ENCODE measurements around the gene ERC1. TPM values are rescaled to one million over a fixed set of nuclear protein-coding genes. Genes with fewer than 3 reads are reported as not detected.

The ERC1 gene
- total RNA-seq, 2 experiments from 2014 or later, result 24.7 to 31.9 TPM

- Mint-ChIP-seq H3K27me3 (no peaks in the 10 kb centered on the region), H3K4me3 (no peak overlapping the region), H3K36me3 (ENCODE audit: low read depth) (peaks cover 13% of the 10 kb centered on the region), H3K9me3 (ENCODE audit: low read depth) (peaks cover 10% of the 10 kb centered on the region), H3K27ac (no peak overlapping the region), H3K4me1 (no peaks in the 10 kb centered on the region)
- no peak for DNase-seq
- intact Hi-C loops (cut with DNase I, micrococcal nuclease), result no loop called here
- no peak for ATAC-seq
- ChIA-PET POLR2A (no interaction called here), CTCF (no interaction called here)
Measured at GRCh38 chr12:1054117-1054870, 63.3 kb downstream of the ERC1 start.

DNA sequence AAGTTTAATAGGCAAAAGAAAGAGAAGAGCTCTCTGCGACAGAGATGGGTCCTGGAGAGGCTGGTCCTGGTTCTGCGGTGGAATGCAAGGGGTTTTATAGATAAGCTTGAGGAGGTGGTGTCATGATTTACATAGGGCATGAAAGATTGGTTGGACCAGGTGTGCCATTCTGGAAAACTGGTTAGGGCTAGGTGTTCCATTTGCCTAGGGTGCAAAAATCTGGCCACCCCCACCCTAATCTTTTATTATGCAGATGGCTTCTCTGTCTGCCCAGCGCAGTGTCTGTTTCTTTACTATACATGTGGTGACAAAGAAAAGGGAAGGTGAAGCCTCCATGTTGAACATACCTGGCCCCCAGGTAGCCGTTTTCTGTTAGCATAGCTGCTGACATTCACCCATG is 65.4 kb downstream of the ERC1 start:
- Mint-ChIP-seq H3K27ac (no peak overlapping the region), H3K4me1 (no peaks in the 10 kb centered on the region)
- DNase-seq, result no peak

DNA sequence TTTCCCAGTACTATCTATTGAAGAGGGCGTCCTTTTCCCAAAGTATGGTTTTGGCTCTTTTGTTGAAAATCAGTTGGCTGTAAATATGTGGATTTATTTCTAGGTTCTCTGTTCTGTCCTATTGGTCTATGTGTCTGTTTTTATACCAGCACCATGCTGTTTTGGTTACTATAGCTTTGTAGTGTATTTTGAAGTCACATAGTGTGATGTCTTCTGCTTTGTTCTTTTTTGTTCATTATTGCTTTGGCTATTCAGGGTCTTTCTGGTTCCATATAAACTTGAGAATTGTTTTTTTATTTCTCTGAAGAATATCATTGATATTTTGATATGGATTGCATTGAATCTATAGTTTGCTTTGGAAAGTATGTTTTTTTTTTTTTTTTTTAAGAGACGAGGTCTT is 67.4 kb downstream of the ERC1 start:
- CTCF ChIA-PET, result interaction anchor here (0.8 kb wide), 1 partner anchor 616 kb away, joined by 3 read pairs; no protein-coding TSS in a partner anchor
- H3K4me1 Mint-ChIP-seq, result no peaks in the 10 kb centered on the region
- peaks cover 38% of the 10 kb centered on the region for H3K36me3 Mint-ChIP-seq (ENCODE audit: low read depth)
- H3K27ac Mint-ChIP-seq, result no peak overlapping the region
- POLR2A ChIA-PET, result no interaction called here
- ATAC-seq (no peak), DNase-seq (no peak)
- H3K9me3 Mint-ChIP-seq (ENCODE audit: low read depth), result peaks cover 25% of the 10 kb centered on the region
- no peaks in the 10 kb centered on the region for H3K27me3 Mint-ChIP-seq
- no peak overlapping the region for H3K4me3 Mint-ChIP-seq
- intact Hi-C loops (cut with DNase I, micrococcal nuclease), result no loop called here

More for the DNA sequence above, 65.4 kb downstream of the ERC1 start:
- no peak for ATAC-seq
- peaks cover 27% of the 10 kb centered on the region for H3K36me3 Mint-ChIP-seq (ENCODE audit: low read depth)
- peaks cover 20% of the 10 kb centered on the region for H3K9me3 Mint-ChIP-seq (ENCODE audit: low read depth)
- ChIA-PET CTCF (interaction anchor here (1.1 kb wide), 1 partner anchor 36 kb away, joined by 3 read pairs; no protein-coding TSS in a partner anchor), POLR2A (interaction anchor here (0.6 to 1.1 kb wide), 2 partner anchors 19 to 128 kb away, joined by 4 to 5 read pairs; no protein-coding TSS in a partner anchor)
- H3K27me3 Mint-ChIP-seq, result no peaks in the 10 kb centered on the region
- H3K4me3 Mint-ChIP-seq, result no peak overlapping the region
- intact Hi-C loops (cut with DNase I, micrococcal nuclease), result no loop called here

GRCh38 chr12:1059162-1059561 is 68.1 kb downstream of the ERC1 start:
- peaks cover 44% of the 10 kb centered on the region for H3K36me3 Mint-ChIP-seq (ENCODE audit: low read depth)
- ATAC-seq, result no peak
- H3K4me1 Mint-ChIP-seq, result no peaks in the 10 kb centered on the region
- ChIA-PET CTCF (interaction anchor here (0.7 kb wide), 1 partner anchor 102 kb away, joined by 3 read pairs; no protein-coding TSS in a partner anchor), POLR2A (no interaction called here)
- no peak overlapping the region for H3K4me3 Mint-ChIP-seq
- intact Hi-C loops (cut with DNase I, micrococcal nuclease), result no loop called here
- no peak overlapping the region for H3K27ac Mint-ChIP-seq
- peaks cover 29% of the 10 kb centered on the region for H3K9me3 Mint-ChIP-seq (ENCODE audit: low read depth)
- H3K27me3 Mint-ChIP-seq, result no peaks in the 10 kb centered on the region
- DNase-seq, result no peak

GRCh38 chr12:1063852-1064251 is 72.8 kb downstream of the ERC1 start:
- ChIA-PET POLR2A (no interaction called here), CTCF (interaction anchor here (0.7 kb wide), 1 partner anchor 509 kb away, joined by 3 read pairs; no protein-coding TSS in a partner anchor)
- Mint-ChIP-seq H3K4me1 (no peaks in the 10 kb centered on the region), H3K4me3 (no peak overlapping the region), H3K36me3 (ENCODE audit: low read depth) (peaks cover 50% of the 10 kb centered on the region), H3K9me3 (ENCODE audit: low read depth) (peaks cover 27% of the 10 kb centered on the region), H3K27me3 (no peaks in the 10 kb centered on the region), H3K27ac (no peak overlapping the region)
- ATAC-seq (no peak), DNase-seq (no peak)
- intact Hi-C loops (cut with DNase I, micrococcal nuclease), result no loop called here

DNA sequence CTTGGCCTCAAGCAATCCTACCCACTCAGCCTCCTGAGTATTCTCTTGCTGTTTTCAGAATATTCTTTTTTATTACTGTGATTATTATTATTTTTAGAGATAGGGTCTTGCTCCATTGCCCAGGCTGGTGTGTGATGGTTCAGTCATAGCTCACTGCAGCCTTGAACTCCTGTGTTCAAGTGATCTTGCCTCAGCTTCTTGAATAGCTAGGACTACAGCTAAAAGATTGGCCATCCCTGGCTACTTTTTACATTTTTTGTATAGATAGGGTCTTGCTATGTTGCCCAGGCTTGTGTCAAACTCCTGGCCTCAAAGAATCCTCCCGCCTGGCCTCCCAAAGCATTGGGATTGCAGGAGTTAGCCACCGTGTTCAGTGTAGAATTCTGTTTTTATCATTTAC is 73.3 kb downstream of the ERC1 start:
- H3K36me3 Mint-ChIP-seq (ENCODE audit: low read depth), result peaks cover 46% of the 10 kb centered on the region
- DNase-seq, result no peak
- ATAC-seq, result no peak
- H3K4me1 Mint-ChIP-seq, result no peaks in the 10 kb centered on the region
- no peak overlapping the region for H3K4me3 Mint-ChIP-seq
- intact Hi-C loops (cut with DNase I, micrococcal nuclease), result no loop called here
- H3K27ac Mint-ChIP-seq, result no peak overlapping the region
- POLR2A ChIA-PET, result no interaction called here
- CTCF ChIA-PET, result interaction anchor here (0.7 kb wide), 1 partner anchor 509 kb away, joined by 3 read pairs; no protein-coding TSS in a partner anchor
- H3K27me3 Mint-ChIP-seq, result no peaks in the 10 kb centered on the region
- H3K9me3 Mint-ChIP-seq (ENCODE audit: low read depth), result peaks cover 24% of the 10 kb centered on the region

DNA sequence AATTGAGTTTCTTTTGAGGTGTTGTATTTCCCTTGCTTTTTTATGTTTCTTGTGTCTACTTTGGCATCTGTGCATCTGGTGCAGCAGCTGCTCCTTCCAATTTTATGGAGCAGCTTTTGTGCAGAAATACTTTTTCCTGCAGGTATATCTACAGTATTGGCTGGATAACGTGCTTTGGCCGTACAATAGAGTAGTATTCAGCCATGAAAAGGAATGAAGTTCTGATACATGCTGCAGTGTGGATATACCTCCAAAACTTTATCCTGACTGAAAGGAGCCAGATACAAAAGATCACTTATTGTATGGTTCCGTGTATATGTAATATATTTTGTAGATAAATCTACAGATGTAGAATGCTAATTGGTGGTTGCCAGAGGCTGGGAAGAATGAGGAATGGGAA is 74.6 kb downstream of the ERC1 start:
- intact Hi-C loops (cut with DNase I, micrococcal nuclease), result no loop called here
- Mint-ChIP-seq H3K36me3 (ENCODE audit: low read depth) (peaks cover 36% of the 10 kb centered on the region), H3K4me1 (peaks cover 5% of the 10 kb centered on the region), H3K9me3 (ENCODE audit: low read depth) (peaks cover 18% of the 10 kb centered on the region), H3K4me3 (no peak overlapping the region), H3K27me3 (no peaks in the 10 kb centered on the region), H3K27ac (no peak overlapping the region)
- ChIA-PET POLR2A (no interaction called here), CTCF (no interaction called here)
- ATAC-seq (no peak), DNase-seq (no peak)

- H3K27me3 Mint-ChIP-seq, result no peaks in the 10 kb centered on the region
- ATAC-seq (no peak), DNase-seq (no peak)
- peaks cover 12% of the 10 kb centered on the region for H3K4me1 Mint-ChIP-seq
- no peak overlapping the region for H3K27ac Mint-ChIP-seq
- peaks cover 2% of the 10 kb centered on the region for H3K9me3 Mint-ChIP-seq (ENCODE audit: low read depth)
- no peak overlapping the region for H3K4me3 Mint-ChIP-seq
- intact Hi-C loops (cut with DNase I, micrococcal nuclease), result no loop called here
- ChIA-PET POLR2A (no interaction called here), CTCF (interaction anchor here (1.4 to 1.5 kb wide), 2 partner anchors 23 to 24 kb away, joined by 4 to 6 read pairs; no protein-coding TSS in a partner anchor)
- H3K36me3 Mint-ChIP-seq (ENCODE audit: low read depth), result peaks cover 9% of the 10 kb centered on the region
Measured at GRCh38 chr12:1069846-1070245, 78.8 kb downstream of the ERC1 start.

DNA sequence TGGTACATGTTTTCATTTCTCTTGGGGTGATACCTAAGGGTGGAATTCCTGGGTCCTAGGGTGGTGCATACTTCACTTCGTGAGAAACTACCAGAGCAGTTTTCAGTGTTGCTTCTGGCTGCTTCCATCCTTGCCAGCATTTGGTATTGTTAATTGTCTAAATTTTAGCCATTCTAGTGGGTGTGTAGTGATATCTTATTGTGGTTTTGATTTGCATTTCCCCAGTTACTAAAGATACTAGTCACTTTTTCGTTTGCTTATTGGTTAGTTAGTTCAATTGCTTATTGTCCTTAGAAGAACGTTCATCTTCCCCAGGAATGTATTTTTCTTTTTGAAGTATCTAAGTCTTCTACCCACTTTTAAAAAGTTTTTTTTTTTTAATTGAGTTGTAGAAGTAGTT is 80.2 kb downstream of the ERC1 start:
- Mint-ChIP-seq H3K27ac (no peak overlapping the region), H3K4me1 (peaks cover 12% of the 10 kb centered on the region), H3K9me3 (ENCODE audit: low read depth) (no peaks in the 10 kb centered on the region), H3K27me3 (no peaks in the 10 kb centered on the region), H3K4me3 (no peak overlapping the region), H3K36me3 (ENCODE audit: low read depth) (no peaks in the 10 kb centered on the region)
- ATAC-seq (no peak), DNase-seq (no peak)
- intact Hi-C loops (cut with DNase I, micrococcal nuclease), result no loop called here
- CTCF ChIA-PET, result no interaction called here
- POLR2A ChIA-PET, result no interaction called here

DNA sequence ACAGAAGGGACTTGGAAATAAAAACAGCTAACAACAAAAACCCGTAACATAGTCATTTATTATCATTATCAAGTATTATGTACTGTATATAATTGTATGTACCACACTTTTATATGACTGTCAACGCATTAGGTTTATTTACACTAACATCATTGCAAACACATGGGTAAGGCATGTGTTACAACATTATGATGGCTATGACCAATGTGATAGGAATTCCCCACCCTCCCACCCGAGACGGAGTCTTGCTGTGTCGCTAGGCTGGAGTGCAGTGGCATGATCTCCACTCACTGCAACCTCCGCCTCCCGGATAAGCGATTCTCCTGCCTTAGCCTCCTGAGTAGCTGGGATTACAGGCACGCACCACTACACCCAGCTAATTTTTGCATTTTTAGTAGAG is 82.6 kb downstream of the ERC1 start:
- no peak overlapping the region for H3K4me3 Mint-ChIP-seq
- H3K36me3 Mint-ChIP-seq (ENCODE audit: low read depth), result no peaks in the 10 kb centered on the region
- no peaks in the 10 kb centered on the region for H3K27me3 Mint-ChIP-seq
- H3K27ac Mint-ChIP-seq, result no peak overlapping the region
- no peaks in the 10 kb centered on the region for H3K9me3 Mint-ChIP-seq (ENCODE audit: low read depth)
- ChIA-PET POLR2A (no interaction called here), CTCF (no interaction called here)
- DNase-seq (no peak), ATAC-seq (no peak)
- H3K4me1 Mint-ChIP-seq, result peaks cover 12% of the 10 kb centered on the region
- intact Hi-C loops (cut with DNase I, micrococcal nuclease), result no loop called here

DNA sequence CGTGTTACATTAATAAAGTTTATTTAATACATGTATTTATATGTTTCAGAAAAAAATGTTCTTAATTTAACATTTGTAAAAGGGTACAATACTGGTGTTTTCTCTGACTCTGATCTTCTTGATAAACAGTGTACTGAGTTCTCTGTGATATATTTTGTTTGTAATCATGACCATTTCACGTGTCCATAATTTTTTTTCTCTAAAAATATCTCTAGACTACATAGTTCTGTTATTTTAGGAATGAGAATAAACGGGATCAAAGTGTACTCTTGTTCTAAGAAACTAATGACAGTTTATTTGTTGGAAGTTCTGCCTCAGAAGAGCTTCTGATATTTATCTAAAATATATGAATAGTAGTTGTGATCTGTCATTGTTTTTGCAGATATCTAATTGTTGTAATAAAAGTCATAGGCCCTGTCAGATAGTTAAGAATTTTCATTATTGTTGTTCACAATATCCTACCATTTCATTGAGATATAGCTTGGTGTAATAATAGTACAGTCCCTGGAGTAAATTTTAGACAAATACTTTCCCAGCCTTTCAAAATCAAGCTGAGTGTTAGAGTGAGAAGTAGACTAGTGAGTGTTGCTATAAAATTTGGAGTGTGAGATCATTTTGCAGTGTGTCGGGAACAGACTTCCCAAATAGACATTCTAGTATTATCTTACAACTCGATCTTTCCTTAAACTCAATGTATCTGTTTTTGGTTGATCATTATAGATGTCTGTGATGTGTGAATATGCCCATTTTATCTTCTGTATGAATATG is 86.2 kb downstream of the ERC1 start:
- H3K27ac Mint-ChIP-seq, result no peak overlapping the region
- peaks cover 3% of the 10 kb centered on the region for H3K36me3 Mint-ChIP-seq (ENCODE audit: low read depth)
- no peak for ATAC-seq
- peaks cover 16% of the 10 kb centered on the region for H3K4me1 Mint-ChIP-seq
- CTCF ChIA-PET, result interaction anchor here (0.6 to 3.2 kb wide), 3 partner anchors 15 to 82 kb away, joined by 4 to 21 read pairs (median 4); no protein-coding TSS in a partner anchor
- no peaks in the 10 kb centered on the region for H3K9me3 Mint-ChIP-seq (ENCODE audit: low read depth)
- H3K27me3 Mint-ChIP-seq, result no peaks in the 10 kb centered on the region
- no peak overlapping the region for H3K4me3 Mint-ChIP-seq
- POLR2A ChIA-PET, result no interaction called here
- intact Hi-C loops (cut with DNase I, micrococcal nuclease), result no loop called here
- DNase-seq, result no peak

DNA sequence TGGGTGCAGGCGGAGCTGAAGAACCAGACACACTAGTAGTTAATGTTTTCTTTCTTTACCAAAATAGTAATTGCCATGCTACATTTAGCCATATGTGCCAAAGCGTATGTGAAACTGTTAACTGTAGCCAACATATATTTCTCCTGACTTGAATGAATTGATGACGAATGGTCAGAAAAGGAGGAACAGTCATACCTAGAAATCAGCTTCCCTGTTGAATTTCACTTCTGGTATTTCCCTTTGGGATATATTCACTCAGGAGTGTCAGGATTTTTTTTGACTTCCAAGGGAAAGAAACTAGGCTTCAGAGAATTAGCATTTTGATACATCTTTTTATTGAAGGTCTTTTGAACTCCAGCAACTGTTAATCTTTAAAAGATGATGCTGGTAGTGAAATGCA is 87.0 kb downstream of the ERC1 start:
- no peak for DNase-seq
- ATAC-seq, result no peak
- Mint-ChIP-seq H3K4me3 (no peak overlapping the region), H3K27ac (no peak overlapping the region), H3K9me3 (ENCODE audit: low read depth) (no peaks in the 10 kb centered on the region), H3K27me3 (no peaks in the 10 kb centered on the region), H3K36me3 (ENCODE audit: low read depth) (peaks cover 3% of the 10 kb centered on the region), H3K4me1 (peaks cover 16% of the 10 kb centered on the region)
- intact Hi-C loops (cut with DNase I, micrococcal nuclease), result no loop called here
- ChIA-PET CTCF (interaction anchor here (0.6 to 3.2 kb wide), 3 partner anchors 15 to 83 kb away, joined by 4 to 21 read pairs (median 4); no protein-coding TSS in a partner anchor), POLR2A (no interaction called here)
